AG09309 (cell line): ENCODE measurements around the gene GUCA2A.

ENCODE experiments used
- DNase-seq: peaks from one replicate; pipeline ENCODE4 v3.0.0-alpha.2; 2010; ENCODE audit warnings: low read depth
- H3K4me3 ChIP-seq: 2 replicates; pipeline ENCODE4 v1.5.1; 2011; ENCODE audit warnings: mild to moderate bottlenecking, low read depth, low read length, moderate library complexity; ENCODE audit not compliant: control insufficient read depth
- CTCF ChIP-seq: IDR thresholded peaks from 2 replicates; pipeline ENCODE4 v1.5.1; 2011; ENCODE audit warnings: mild to moderate bottlenecking, low read depth, low read length, inconsistent platforms; ENCODE audit not compliant: insufficient read depth, control insufficient read depth; ENCODE audit errors: missing control alignments

Gene GUCA2A

GRCh38 chr1:42172381-42173133 is 8.0 kb upstream of the GUCA2A start:
- no peak for DNase-seq
- no peak overlapping the region for H3K4me3 ChIP-seq

GRCh38 chr1:42171679-42172266 is 7.2 kb upstream of the GUCA2A start:
- TF ChIP-seq CTCF: no peak
- no peak for DNase-seq
- no peak overlapping the region for H3K4me3 ChIP-seq

More at GRCh38 chr1:42172381-42173133, 8.0 kb upstream of the GUCA2A start:
- no peak for TF ChIP-seq CTCF

GRCh38 chr1:42170779-42171621 is 6.5 kb upstream of the GUCA2A start:
- no peak for TF ChIP-seq CTCF
- no peak for DNase-seq
- H3K4me3 ChIP-seq: no peak overlapping the region

GRCh38 chr1:42168763-42169162 is 4.2 kb upstream of the GUCA2A start:
- no peak for TF ChIP-seq CTCF
- no peak for DNase-seq
- H3K4me3 ChIP-seq: no peak overlapping the region

GRCh38 chr1:42168391-42168670 is 3.8 kb upstream of the GUCA2A start:
- no peak for TF ChIP-seq CTCF
- no peak for DNase-seq
- H3K4me3 ChIP-seq: no peak overlapping the region

GRCh38 chr1:42167611-42168390 is 3.3 kb upstream of the GUCA2A start:
- H3K4me3 ChIP-seq: no peak overlapping the region
- TF ChIP-seq CTCF: no peak
- DNase-seq: no peak
